NCI-H2029 treated with DMSO at 0.1 percent for 48 hours (cell line): ENCODE results near the gene GRAMD2A.
"Not testable (repeated sequence)": the region's sequence is repeated elsewhere in the genome, so short reads cannot be mapped to it uniquely, and the experiment has no call there.

Experiments used
- DNase-seq: peaks from one replicate; lab custom pipeline; 2025; lab: John Stamatoyannopoulos, UW

The GRAMD2A gene

DNA sequence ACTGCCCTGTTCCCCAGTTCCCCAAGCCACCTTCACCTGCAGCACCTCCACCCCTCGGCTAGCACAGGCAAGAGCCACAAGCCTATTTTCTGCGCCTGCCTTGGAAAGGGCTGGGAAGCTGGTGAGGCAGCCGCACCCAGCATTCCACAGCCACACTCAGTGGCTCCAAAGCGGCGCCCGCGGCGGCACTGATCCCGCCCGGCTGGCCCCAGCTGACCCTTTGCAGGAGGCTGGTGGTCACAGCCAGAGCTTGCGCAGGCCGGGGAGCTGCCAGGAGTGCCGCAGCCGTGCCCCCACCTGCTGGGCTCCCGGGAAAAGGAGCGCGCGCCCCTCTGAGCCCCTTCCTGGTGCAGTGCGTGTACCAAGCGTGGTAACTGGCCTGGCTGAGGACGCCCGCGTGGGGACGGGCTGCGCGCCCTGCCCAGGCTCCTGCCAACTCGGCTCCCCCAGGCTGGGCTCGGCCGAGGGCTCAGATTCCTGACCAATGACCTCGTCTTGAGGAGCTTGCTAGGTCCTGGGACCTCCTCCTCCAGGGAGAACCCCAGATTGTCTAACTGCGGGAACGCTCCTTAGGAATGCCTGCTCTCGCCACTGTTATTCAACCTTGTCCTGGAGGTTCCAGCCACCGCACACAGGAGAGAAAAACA is 13.3 kb downstream of the GRAMD2A start:
- DNase-seq = no peak

DNA sequence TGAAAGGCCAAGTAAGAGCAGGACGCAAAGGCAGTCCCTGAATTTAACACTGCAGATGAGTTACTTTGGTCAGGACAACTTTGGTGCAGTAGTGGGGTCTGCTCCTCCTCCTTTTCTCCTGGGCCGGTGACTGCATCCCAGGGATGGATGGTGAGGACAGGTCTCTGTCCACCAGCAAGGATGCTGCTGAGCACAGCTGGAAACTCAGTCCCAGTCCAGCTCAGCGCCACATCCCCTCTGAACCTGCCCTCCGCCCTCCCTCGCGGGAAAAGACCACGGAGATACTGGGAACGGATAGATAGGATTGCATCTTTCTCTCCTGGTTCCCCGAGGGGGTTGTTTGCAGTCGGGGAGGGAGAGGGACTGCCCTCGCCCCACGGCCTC is 13.8 kb downstream of the GRAMD2A start:
- no peak for DNase-seq

DNA sequence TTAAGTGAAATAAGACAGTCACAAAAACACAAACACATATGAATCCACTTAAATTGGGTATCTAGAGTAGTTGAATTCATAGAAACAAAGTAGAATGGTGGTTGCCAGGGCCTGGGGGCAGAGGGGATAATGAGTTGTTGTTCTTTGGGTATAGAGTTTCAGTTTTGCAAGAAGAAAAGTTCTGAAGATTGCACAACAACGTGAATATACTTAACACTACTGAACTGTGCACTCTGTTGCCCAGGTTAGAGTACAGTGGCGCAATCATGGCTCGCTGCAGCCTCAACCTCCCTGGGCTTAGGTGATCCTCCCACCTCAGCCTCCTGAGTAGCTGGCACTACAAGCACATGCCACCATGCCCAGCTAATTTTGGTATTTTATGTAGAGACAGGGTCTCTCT is 14.9 kb downstream of the GRAMD2A start:
- no peak for DNase-seq

DNA sequence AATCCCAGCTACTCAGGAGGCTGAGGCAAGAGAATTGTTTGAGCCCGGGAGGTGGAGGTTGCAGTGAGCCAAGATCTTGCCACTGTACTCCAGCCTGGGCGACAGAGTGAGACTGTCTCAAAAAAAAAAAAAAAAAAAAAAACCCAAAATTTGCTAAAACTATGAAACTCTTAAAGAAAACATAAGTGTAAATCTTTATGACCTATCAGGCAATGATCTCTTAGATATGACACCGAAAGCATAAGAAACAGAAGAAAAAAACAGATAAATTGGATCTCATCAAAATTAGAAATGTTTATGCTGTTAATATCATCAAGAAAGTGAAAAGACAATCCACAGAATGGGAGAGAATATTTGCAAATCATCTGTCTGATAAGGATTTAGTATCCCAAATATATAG is 15.3 kb downstream of the GRAMD2A start:
- DNase-seq = no peak

DNA sequence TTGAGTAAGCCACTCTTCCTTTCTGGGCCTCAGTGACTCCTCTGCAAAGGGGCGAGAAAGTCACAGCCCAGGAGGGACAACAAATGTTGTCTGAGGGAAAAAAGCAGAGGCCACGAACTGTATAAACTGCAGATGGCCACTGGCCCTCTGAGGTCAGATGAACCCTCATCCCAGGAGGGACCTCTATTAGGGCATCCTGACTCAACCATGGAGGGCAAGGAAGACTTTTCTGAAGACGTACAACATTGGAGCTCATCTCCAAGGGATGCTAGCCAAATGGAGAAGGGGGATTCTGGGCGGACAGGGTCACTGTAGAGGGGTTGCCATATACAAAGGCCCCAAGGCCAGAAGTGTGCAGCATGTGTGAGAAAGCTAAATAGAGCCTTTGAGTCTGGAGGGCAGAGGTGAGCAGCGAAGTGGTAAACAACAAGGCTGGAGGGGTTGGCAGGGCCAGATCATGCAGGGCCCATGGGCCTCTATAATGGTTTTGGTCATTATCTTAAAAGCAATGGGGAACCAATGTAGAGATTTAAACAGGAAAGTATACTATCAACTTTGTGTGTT is 16.7 kb downstream of the GRAMD2A start:
- DNase-seq = no peak

DNA sequence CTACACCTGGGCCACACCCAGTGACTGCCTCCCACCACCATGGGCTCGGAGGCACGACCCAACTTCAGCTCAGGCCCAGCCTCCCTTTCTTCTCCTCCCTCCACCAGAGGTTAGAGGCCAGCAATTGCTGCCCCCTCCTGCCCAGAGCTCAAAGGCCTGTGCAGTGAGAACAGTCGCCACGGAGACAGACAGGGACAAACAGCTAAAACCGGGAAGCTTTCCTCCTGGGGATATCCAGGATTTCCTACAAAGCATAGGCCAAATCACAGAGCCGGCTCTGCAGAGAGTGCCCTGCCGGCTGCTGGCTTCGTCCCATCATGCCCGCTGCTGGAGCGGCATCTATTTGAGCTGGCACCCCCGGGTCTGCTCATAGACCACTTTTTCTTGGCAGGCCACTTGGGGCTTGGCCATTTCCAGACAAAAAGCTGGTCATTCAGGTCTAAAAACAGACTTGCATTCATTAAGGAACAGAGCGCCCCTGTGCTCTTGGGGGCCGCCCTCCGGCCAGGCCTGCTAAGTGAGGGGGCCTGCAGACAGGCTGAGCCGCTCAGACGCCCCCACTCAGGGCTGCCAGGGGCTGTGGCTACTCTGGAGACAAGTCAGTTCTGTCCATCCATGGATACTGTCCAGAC is 17.5 kb downstream of the GRAMD2A start:
- no peak for DNase-seq

DNA sequence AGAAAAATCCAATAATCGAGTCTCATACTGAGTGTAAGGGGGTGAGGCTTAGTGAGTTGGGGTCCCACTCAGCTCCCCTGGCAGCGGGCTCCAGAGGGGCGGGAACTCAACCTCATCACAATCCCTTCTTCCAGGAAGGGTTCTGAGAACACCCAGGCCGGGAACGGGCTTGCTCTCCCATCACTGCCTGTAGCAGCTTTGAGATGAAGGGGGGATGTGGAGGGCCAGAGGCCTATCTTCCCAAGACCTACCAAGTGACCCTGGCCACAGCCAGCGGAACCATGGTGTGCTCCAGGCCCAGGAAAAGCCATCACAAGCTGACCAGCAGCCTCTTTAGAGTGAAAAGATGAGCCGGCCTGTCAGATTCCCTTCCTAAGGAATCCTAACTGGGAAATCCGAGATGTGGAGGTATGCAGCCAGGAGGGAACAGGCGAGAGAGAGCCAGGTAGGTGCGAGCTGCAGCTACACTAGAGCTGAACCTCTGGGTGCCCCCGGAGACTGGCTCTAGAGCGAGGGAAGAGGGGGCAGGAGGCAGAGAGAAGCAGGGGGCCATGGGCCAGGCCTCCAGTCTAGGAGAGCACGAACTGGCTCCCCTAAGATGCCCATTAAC is 18.5 kb downstream of the GRAMD2A start:
- DNase-seq = no peak

DNA sequence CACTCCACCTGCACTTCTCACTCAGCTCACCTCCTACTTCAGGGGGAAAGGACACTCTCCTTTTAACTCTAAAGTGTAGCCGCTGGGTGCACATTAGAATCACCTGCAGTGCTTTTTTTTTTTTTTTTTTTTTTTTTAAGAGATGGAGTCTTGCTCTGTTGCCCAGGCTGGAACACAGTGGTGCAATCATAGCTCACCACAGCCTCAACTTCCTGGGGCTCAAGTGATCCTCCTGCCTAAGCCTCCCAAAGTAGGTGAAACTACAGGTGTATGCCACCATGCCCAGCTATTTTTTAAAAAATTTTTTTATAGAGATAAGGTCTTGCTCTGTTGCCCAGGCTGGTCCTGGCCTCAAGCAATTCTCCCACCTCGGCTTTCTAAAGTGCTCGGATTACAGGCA is 20.8 kb downstream of the GRAMD2A start:
- DNase-seq = no peak

DNA sequence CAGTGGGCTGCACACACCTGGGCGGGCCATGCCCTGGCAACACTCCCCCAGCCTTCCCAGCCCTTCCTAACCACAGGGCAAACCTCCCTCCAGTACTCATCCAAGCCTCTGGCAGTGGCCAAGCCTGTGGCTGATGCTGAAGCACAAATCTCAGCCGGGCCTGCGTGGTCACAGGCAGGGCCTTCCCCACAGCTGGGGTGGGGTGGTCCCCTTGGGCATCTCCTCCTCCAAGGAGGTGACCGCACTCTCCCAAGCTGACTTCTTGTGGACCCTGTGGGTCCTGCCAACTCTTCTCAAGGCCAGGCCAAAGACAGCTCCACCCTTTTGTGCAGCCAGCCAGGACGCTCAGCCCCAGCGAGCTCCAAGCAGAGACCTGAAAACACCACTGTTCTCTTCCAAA is 21.4 kb downstream of the GRAMD2A start:
- no peak for DNase-seq

DNA sequence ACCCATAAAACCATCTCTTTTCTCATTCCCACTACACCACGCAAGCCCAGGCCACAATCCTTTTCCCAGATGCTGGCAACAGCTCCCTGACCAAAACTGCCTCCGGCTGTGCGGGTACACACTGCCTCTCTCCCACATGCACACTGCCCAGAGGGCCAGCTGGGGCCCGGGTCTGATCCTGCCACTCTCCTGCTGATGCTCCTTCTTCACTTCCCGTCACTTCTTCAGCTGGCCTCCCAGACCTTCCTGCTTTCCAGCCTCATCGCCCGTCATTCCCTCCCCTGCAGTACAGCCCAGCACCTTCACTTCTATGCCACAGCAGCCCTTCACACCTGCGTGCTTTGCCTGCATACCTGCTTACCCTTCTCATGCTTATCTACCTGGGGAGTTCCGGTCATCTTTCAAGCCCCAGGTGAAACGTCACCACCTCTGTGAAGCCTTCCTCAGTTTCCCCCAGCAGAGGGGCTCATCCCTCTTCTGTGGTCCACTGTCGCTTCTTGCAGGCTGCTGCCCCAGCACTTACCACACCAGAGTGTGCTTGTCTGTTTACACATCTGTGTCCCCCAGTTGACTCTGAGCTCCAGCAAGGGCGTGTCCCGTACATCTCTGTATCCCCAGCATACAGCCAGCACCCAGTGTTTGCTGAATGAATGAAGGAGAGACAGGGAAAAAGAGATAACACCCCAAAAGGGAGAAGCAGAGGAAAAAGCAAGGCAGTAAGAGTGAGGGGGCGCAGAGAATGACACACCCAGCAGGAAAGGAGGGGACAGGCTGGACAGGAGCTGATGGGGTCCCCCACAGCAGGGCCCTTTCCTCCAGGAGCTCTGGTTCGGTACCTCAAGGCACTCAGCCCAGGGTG is 22.2 kb downstream of the GRAMD2A start:
- DNase-seq = no peak

DNA sequence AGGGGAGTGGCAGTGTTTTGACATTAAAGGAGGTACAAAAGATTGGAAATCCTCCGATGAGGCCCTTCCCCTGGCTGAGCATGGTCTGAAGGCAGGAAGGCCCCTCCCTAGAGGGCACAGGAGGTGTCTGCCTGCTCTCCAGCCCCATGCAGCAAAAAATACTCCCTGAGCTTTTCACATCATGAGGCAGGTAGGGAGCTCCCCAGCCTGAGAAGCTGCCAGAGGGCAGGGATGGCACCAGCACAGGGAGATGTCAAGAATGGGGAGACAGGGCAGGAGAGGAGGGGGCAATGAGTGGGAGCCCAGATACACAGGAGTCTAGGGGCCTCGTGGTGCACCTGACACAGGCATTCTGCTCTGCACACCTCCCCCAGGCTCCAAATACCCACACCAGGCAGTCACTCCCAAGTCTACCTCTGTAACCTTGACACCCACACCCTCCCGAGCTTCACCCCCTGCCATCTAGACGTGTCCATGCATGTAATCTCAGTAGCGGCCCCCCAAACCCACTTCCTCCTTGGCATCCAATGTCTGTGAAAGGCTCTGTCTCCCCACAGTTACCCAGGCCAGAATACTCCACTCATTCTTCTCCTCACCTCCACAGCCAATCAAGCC is 22.9 kb downstream of the GRAMD2A start:
- no peak for DNase-seq

DNA sequence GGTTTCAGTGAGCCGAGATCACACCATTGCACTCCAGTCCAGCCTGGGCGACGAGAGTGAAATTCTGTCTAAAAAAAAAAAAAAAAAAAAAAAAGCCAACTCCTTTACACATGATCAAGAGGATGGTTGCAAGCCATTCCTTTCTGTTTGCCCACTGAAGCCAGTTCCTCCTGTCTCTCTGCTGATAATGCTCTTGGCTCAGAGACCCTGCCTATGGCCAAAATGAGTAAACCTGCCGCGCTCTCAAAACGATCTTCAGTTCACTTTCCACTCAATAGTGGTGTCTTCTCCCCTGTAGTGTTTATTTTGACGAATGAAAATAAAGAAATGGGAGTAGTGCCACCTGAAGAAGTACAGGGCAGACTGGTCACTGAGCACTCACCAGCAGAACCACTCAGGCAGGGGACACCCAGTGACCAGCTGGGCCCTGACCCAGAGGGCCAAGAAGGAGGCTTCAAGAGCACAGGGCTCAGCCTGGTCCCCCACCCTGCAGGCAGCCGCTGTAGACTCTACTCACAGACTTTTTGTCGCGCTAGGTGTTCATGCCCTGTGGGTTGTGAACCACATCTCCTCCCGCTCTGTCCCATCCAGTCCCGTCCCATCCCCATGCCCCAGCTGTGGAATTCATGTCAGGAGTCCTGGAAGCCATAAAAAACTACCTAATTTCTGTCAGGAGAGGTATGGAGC is 23.6 kb downstream of the GRAMD2A start:
- no peak for DNase-seq

DNA sequence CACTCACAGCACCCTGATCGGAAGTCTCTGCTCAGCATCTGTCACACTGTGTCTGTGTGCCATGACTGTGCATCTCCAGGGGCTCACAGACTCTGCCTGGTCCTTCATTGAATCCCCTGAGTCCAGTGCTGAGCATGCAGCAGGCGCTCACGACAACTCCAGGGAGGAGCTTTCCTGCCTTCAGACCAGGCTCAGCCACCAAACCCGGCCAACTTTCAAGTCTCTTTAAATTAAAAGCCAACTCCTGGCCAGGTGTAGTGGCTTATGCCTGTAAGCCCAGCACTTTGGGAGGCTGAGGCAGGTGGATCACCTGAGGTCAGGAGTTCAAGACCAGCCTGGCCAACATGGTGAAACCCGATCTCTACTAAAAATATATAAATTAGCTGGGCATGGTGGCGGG is 24.2 kb downstream of the GRAMD2A start:
- DNase-seq = no peak

DNA sequence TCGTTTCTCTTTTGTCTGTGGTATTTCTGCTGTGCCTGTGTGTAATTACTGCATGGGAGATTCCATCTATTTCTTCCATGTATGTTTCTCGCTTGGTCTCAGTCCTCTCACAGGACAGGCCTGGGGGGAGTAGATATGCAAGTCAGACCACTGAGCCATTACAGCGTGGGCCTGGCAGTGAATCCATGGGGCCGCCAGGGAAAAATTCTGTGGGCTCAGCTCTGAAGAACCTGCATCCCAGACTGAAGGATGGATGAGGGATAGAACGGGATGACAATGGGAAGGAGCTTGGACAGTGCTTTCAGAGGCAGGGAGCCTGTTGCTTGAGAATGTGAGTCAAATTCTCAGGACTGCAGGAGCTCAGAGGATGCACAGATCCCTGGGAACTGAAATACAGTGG is 24.8 kb downstream of the GRAMD2A start:
- DNase-seq = no peak

DNA sequence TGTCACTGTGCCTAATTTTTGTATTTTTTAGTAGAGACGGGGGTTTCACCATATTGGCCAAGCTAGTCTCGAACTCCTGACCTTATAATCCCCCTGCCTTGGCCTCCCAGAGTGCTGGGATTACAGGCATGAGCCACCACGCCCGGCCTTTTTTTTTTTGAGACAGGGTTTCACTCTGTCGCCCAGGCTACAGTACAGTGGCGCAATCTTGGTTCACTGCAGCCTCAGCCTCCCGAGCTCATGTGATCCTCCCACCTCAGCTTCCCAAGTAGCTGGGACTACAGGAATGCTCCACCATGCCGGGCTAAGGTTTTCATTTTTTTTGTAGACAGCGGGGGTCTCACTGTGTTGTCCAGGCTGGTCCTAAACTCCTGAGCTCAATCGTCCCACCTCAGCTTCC is 25.6 kb downstream of the GRAMD2A start:
- not testable (repeated sequence) for DNase-seq

DNA sequence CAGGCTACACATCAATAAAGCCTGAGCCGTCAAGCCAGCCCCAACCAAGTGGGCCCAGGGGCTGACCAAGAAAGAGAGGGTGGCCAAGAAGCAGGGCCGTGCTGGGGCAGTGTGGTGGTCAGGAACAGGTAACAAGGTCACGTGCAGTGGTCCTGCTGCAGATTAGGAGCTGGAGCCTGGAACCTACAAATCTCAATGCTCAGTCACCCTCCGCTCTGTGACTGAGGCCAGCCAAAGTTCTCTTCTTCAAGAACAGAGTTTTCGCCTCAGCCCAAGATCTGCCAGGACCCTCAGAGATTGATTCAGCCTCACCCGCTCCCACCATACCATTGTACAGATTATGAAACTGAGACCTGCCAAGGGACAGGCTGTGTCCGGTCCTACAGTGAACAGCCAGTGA is 26.9 kb downstream of the GRAMD2A start:
- no peak for DNase-seq

DNA sequence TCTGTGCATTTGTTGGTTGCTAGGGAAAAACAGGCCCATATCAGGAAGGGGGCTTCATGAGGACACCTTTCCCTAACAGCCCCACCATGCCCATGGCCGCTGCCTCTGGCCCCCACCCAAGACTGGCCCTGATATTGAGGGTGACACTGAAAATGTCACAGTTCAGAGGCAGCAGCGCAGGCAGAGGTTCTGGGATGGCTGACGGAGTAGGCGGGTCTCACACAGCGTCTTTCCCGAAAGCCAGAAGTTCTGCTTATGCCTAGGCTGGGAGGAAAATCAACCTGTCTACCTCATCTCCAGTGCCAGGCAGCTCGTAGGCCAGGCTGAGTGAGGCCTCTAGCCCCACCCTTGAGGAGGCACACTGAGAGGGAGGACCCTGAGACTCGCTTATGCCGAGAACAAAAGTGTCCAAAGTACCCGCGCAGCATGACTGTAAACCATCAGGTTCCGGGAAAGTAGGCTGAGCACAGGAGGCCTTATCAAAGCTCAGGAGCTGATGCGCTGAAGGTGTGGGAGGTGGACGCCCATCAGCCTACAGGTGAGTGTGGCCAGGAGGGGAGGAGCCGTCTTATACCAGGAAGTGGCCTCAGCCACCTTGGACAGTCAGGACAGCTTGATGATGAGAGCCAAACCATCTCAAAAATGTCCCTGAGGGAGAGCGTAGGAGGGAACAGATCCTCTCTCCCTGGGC is 27.5 kb downstream of the GRAMD2A start:
- no peak for DNase-seq

DNA sequence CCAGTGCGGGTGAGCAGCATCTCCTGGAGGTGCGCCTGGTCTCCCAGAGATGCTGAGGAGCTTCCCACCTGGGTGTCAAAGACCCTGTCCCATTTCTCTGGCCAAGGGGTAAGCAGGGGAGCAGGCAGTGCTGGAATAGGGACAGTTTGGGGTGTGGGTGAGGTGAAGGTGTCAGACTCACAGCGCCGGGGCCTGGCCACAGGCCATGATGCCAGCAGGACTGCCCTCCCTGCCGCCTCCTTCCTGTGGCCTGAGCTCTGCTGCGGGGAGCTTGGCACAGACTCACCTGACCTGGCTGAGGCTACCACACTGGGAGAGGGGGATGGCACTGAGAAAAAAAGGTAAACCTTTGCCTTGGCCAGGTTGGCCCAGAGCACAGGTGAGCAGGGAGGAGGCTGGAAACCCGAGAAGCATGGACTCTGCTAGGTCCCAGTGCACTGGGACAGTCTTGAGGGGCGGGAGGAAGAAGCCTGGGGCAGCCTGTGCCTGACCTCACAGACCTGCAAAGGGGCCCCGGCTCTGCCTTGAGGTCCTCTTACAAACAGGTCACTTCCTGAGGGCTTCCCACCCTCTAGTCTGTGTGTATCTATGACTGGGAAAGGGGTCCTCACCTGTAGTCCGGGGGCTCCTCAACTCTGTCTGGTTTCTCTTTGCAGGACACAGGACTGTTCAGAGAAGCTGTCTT is 28.2 kb downstream of the GRAMD2A start:
- no peak for DNase-seq

DNA sequence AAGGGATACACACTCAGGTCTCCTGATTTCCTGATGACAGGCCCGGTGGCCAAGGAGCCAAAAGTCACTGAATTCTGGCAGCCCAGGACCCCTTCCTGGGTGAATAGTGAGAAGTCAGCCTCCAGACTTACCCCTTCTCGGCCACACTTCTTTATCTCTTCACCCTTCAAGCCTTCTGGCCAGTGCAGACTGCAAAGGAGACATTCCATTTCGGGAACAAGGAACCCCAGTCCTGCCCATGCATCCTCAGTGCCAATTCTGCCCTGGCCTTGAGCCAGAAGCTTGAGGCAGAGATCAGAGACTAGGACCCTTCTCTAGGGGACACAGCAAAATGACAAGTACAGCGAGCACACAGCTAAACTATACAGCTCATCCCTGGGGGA is 28.8 kb downstream of the GRAMD2A start:
- DNase-seq = no peak

DNA sequence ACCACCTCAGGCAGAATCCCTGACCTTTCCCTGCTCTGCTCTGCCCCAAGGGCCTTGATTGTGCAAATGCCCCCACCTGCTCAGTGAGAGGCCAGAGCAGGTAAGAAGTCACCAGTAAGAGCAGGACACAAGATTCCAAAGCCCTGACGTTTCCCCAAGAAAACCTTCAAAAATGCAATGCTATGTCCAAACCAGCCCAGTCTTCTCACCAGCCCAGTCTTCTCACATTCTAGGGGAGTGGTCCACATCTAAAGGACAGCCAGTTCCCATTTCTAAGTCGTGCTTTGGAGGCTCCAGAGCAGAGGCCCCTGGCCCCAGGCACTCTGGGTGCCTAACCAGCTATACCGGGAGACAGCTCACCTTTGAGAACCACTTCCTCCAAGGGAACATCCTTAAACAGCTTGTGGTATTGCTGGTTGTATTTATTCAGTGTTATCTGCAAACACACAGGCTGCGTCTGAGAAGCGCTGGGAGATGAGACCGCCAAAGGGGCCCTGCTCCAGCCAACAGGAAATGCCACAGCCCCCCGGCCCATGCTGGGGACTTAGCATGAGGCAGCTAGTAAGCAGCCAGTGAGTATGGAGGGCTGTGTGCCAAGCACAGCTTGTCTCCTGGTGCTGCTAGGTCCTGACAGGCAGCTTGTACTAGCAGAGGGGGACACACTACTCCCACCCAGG is 29.3 kb downstream of the GRAMD2A start:
- no peak for DNase-seq
